GM21825 (cell line): Measurements from ENCODE around the gene UTP25.
"Not testable (repeated sequence)": the region's sequence is repeated elsewhere in the genome, so short reads cannot be mapped to it uniquely, and the experiment has no call there.

Experiments
- ATAC-seq: cut with Tn5 transposase; IDR thresholded peaks from one replicate; pipeline ENCODE4 v1.9.1; 2021; ENCODE audit warnings: mild to moderate bottlenecking, moderate library complexity; ENCODE audit not compliant: unreplicated experiment

UTP25 gene

DNA sequence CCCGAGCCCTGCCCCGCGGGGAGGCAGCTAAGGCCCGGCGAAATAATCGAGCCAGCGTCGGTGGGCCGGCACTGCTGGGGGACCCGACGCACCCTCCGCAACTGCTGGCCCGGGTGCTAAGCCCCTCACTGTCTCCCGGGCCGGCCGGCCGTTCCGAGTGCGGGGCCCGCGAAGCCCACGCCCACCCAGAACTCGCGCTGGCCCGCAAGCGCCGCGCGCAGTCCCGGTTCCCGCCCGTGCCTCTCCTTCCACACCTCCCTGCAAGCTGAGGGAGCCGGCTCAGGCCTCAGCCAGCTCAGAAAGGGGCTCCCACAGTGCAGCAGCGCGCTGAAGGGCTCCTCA lies 61.3 kb downstream of the UTP25 start:
- no peak for ATAC-seq

DNA sequence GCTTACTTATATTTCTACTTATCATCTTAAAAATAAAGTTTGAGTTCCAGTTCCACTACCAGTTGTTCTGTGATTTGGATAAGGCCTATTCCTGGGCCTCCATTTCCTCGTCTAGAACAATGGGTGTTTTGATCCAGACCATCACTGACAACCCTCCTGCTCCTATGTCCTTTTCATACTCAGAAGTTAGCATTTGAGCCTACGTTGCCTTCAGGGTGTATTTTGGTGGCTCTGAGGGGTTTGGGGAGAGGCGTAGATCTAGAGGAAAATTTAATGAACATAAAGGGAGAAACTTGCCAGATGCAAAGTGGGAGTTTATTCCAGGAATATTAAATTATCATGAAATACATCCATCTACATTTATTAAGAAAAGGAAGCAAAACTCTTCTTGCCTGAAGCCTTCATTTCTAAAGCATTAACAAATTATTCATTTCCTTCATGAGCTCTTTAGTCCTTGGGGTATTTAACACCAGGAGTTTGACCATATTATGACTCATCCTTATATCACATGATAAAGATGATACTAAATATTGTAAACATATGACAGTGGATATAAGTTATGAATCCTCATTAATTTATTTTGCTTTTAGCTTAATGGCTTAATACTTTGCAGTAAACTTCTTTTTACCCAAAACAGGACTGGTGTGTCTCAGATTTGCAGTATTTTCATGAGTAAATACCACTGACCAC lies 63.0 kb downstream of the UTP25 start:
- no peak for ATAC-seq

DNA sequence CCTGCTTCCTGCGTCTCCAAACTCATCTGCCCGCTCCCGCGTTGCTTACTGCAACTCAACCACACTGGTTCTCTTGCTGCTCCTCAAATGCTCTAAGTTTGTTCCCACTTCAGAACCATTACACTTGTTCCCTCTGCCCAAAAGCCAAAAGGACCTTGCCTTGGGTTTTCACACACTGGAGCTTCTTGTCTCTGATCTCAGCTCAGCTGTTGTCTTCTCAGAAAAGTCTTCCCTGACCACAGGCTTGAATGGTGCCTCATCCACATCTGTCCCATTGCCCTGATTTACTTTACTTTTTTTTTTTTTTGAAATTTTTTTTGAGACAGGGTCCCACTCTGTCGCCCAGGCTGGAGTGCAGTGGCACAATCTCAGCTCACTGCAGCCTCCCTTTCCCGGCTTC lies 66.0 kb downstream of the UTP25 start:
- ATAC-seq, result no peak

DNA sequence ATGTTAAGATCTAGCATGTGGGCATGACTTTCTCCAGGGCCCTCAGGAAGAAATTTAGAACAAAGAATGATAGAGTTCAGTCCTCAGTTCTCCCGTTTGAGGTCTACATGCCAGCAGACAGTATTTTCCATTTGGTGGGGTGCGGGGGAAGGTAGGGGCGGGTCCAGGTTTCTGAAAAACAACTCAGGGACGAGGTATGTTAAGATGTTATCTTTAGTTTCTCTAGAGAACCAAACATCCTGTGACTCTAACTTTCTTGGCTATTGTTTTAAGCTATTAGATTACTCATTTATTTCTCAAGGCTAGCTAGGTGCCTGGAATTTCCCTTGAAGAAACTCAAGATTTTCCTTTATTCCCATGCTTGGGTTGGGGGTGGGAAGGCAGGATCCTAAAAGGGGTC lies 67.9 kb downstream of the UTP25 start:
- ATAC-seq, result no peak

DNA sequence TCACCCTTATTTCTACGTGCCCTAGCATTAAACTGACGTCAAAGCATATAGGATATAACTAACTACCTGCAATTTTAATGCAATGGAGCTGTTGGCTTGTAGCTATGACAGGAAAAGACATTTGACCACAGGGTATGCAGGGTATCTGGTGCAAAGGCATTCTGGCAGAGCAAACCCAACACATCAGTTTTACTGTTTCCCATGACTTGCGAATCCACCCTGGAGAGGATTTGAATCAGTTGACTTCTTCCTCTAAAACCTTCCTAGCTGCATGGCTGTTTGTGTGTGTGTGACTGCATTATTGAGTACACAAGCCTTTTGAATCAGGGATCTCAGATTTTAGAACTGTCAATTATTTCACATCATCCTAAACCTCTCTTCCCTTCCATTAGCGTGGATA lies 68.6 kb downstream of the UTP25 start:
- ATAC-seq, result no peak

DNA sequence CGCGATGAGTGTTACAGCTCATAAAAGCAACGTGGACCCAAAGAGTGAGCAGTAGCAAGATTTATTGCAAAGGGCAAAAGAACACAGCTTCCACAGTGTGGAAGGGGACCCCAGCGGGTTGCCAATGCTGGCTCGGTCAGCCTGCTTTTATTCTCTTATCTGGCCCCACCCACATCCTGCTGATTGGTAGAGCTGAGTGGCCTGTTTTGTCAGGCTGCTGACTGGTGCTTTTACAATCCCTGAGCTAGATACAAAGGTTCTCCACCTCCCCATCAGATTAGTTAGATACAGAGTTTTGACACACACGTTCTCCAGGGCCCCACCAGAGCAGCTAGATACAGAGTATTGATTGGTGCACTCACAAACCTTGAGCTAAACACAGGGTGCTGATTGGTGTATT lies 70.5 kb downstream of the UTP25 start:
- not testable (repeated sequence) for ATAC-seq

DNA sequence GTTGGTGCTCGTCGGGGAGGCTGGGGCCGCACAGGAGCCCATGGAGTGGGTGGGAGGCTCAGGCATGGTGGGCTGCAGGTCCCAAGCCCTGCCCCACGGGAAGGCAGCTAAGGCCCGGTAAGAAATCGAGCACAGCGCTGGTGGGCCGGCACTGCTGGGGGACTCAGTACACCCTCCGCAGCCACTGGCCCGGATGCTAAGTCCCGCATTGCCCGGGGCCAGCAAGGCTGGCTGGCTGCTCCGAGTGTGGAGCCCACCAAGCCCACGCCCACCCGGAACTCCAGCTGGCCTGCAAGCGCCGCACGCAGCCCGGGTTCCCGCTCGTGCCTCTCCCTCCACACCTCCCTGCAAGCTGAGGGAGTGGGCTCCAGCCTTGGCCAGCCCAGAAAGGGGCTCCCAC lies 71.1 kb downstream of the UTP25 start:
- ATAC-seq, result not testable (repeated sequence)

DNA sequence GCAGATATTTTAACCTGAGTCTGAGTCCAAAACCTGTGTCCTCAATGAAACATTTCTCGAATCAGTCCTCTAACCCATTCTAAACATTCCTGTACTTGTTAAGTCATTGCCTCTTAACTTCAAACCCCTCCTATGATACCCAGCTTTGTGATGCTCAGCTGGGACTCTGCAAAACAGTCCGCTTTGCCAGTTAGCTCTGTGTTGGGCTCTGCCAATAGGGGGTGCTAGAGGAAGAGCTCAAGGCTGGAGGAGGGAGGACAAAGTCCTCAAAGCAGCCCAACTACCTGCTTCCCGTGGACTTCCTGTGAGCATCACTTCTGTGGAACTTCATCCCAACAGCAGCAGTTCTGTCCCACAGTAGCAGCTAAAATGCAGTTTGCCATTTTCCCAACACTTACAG lies 72.2 kb downstream of the UTP25 start:
- no peak for ATAC-seq

DNA sequence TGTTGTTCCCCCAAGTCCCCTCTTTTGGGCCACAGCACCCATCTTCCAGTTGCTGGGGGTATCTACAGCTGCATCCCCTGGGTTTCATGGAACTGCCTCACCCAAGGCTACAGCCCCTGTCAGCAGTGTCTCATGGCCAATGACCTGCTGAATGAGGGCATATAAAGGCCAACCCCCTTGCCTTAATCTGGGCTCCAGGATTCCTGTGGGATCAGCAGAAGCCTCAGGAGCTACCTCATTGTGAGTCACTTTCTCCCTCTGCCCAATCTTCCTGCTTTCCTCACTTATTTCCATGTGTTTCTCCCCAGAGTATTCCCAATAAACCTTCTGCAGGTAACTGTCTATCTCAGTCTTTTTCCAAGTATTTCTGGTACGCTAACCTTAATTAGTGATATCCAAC lies 73.0 kb downstream of the UTP25 start:
- ATAC-seq, result no peak

DNA sequence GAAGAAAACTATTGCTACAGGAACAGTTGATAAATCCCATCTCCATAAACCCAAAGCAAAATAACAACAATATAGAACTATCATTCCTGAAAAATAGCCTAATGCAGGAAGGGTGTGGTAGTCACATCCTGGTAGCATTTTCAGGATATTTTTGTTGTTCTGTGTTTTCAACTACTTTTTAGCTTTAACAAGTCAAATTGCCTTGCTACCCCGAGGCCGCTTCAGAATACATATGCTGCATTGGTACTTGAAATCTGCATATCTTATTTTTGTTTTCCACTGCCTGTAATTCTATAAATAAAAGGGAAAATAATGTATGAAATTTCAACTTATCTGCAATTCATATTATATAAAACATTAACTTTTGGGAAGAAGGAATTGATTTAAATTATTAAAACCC lies 73.4 kb downstream of the UTP25 start:
- ATAC-seq, result no peak

DNA sequence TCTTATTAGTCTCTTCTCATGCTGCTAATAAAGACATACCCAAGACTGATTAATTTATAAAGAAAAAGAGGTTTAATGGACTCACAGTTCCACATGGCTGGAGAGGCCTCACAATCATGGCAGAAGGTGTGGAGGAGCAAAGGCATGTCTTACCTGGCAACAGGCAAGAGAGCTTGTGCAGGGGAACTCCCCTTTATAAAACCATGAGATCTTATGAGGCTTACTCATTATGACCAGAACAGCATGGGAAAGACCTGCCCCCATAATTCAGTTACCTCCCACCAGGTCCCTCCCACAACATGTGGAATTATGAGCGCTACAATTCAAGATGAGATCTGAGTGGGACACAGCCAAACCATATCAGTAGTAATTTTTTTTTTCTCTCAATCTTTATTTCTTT lies 77.0 kb downstream of the UTP25 start:
- not testable (repeated sequence) for ATAC-seq
